ENCODE data around the gene OXLD1.
A peak's percentile ranks its signal among the peaks of the same experiment; 100 is the strongest.

Gene OXLD1

DNA sequence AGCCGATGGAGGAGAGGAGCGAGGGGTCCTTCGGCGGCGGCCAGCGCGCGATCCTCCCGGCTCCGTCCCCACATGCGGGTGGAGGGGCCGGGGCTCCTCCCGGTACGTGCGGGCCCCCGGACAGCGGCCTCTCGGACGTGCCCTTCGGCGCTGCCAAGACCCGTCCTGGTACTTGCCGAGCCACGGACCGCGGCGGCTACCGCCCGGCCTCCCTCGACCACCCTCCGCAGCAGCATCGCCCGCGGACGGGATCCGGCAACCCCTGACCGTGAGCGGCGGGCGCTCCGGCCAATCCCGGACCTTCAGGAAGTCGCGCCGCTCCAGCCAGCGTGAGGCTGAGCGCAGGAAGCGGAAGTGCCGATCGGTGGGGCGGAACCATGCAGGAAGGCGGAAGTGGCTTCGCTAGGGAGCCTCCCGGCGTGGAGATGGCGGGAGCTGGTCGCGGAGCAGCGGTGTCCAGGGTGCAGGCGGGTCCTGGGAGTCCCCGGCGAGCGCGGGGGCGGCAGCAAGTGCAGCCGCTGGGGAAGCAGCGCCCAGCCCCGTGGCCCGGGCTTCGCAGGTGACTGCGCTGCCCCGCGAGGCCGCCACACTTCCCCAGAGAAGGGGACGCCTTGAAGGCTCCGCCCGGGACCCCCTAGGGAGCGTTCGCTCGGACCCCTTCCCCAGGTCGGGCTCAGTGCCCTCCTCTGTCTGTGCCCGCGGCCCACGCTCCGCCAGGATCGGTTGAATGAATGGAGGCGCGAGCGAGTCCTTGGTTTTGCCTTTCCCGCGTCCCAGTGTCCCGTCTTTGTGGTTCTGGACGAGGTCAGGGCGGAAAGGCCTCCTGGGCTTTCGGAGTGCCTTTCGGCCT is at the start of gene OXLD1, which contains the start of gene CCDC137:
OXLD1 (minus strand) TSS at position 264 of the 850 bp plus-strand sequence; CDS start at position 236, 28 bp downstream.
CCDC137 (plus strand) TSS at position 396 of the 850 bp plus-strand sequence; CDS start at position 426, 30 bp downstream.
- DNase-seq (ENCODE audit: low read depth in 2 of 2), result peak; percentile 92 to 94

DNA sequence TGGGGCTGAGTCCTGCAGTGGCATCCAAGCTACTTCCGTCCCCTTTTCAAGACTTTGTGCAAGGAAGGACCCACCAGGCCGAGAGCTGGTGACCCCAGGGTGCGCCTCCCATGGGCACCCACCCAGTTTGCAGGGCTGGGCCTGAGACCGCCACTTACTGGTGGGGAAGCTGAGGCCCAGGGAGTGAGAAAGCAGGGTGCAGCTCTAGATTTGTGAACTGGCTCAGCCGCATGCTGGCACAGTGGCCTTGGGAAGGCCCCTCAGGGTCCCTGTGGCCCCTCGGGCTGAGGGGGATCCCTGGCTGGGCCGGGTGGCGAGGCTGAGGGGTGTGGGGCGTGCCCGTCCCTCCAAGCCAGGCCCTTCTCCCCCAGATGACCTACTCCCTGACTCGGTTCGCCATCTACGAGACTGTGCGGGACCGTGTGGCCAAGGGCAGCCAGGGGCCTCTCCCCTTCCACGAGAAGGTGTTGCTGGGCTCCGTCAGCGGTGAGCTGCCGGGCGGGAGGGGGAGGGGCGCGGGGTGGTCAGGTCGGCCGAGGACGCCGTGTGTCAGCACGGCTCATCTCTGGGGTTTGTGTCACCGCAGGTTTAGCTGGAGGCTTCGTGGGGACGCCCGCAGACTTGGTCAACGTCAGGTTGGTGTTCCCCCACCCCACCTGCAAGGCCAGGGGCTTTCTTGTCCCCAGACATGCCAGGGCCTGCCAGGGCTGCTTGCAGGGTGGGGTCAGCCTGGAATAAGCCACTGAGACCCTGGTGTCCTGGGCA is 48.9 kb upstream of the OXLD1 start:
- no peak for DNase-seq (ENCODE audit: low read depth in 2 of 2)

DNA sequence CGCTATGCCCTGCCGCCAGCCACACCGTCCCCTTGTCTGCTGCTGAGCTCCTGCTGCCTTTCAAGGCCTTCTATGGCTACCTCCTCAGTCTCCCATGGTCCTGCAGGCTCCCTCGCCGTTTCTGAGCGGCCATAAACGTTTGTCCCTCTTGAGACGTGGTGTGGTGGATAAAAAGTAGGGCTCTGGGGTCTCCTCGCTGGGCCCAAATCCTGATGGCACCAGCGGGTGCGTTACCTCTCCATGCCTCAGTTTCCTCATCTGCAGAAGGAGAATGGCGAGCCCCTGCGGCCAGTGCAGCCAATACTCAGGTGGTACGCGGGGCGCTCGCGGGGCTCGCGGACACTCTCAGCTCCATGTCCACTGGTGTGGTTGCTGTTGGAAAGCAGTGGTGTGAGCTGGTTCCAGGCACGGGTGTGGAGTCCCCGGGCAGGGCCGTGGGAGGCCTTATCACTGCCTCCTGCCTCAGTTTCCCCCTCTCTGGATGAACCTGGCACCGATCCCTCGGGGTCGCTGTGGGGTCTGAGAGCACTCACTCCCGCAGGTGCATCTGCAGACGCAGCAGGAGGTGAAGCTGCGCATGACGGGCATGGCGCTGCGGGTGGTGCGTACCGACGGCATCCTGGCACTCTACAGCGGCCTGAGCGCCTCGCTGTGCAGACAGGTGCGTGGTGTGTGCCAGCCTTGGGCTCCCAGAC is 48.2 kb upstream of the OXLD1 start:
- no peak for DNase-seq (ENCODE audit: low read depth in 2 of 2)

DNA sequence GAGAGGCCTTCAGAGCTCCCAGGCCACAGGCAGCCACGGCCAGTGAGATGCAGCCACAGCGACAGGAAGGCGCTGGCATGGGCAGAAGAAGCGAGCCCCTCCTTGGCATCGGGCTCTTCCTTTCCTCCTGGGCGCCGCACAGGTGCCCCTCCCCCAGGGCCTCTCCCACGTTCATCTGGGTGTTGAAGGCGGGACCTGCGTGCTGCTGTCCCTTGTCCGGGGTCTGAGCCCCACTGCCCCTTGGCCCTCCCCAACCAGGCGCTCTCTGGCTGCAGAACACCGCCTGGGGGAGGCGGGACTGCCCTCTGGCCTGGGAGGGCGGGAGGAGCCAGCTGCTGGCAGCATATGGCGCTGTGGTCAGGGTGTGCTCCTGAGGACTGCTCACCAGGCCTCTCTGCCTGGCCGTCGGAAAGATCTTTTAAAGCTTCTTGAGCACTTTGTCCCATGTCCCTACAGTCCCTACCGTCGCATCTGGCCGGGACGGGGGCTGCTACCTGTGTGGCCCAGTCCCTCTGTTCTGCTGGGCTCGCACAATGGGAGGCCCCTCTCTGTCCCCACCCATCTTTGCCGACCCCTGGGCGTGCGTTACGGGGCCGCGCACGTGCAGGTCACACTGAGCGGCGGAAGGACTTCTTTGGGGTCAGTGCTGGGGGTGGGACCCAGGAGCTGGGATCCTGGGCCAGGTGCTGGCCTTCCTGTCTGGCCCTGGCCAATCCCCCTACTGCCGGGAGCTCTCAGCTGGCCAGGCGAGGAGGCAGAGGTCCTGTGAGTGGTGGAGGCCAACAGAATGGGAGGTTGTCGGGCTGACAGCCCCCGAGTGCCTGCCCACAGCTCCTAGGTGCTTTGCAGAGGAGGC is 47.4 kb upstream of the OXLD1 start:
- no peak for DNase-seq (ENCODE audit: low read depth in 2 of 2)

DNA sequence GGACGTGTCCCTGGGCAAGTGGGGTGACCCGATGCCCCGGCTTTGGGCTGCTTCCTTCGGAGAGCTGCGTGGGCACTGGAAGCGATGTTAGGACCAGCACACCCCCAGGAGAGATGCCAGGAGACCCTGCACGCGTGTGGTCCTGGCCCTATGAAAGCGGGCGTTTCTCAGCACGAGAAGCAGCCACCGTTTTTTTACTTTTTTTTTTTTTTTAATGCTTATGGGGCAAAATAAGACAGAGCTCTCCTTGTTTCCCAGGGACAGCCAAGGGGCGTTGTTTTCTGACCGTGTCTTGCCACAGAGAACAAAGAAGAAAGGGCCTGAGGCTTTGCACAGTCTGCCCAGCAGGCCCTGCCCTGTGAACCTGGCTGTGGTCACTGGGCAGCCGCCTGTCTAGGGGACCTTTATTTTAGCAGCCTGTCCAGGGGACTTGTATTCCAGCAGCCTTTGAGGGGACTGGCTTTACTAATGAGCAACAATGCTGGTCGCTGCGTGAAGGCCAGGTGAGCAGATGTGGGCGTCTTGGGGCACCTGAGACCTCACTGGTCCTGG is 46.7 kb upstream of the OXLD1 start:
- DNase-seq (ENCODE audit: low read depth in 2 of 2), result no peak

DNA sequence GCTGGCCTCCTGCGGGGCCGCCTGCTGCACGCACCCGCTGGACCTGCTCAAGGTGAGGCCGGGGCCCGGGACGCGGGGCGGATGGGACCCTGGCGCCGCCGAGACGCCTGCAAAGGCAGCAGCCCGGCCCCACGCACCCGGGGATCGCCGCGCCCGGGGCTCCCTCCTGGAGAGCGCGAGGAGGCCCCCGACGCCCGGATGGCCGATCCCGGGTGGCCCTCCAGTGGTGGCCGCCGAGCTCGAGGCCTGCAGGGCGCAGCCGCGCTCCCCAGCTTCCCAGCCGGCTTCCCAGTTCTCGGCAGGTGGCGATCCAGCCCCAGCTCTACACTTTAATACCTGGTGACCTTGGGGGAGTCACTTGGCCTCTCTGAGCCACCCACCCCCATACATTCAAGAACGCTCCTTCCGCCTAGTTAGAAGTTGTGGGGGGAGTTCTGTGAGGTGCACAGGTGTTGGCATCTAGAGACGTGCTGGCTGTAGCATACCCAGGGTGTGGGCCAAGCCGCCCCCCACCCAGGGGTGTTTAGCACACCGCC is 46.1 kb upstream of the OXLD1 start:
- peak in 1 of 2 donors; percentile 21 for DNase-seq (ENCODE audit: low read depth in 2 of 2)

DNA sequence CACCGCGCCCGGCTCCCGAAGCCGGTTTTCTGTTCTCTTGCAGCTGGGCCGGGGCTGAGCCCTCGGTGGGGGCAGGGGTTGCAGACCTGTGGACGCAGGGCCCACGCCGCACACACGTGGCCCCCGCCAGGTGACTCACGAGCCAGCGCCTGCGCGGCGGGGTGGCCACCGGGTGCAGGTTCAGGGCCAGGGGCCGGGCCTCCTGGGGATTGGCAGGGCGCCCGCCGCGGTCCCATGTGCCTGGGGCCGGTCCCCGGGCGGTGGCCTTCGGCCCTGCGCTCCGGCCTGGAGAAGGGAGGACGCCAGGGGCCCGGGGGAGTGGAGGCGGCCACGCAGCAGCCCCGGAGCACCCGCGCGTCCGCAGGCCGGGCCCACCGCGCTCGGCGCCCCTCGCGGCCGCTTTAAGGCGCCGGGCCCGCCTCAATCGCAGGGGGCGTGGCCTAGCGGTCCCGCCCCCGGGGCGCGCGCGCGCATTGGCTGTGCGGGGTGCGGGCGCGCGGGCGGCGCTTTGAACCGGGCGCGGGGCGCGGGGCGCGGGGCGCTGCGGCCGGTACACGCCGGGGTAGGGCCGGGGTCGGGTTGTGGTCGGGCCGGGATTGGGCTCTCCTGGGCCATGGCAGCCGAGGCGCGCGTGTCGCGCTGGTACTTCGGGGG is 45.5 kb upstream of the OXLD1 start, which contains the start of gene SLC25A10:
SLC25A10 (plus strand) TSS at position 471 of the 654 bp plus-strand sequence; CDS start at position 614, 143 bp downstream.
- DNase-seq (ENCODE audit: low read depth in 2 of 2), result peak; percentile 81 to 83

DNA sequence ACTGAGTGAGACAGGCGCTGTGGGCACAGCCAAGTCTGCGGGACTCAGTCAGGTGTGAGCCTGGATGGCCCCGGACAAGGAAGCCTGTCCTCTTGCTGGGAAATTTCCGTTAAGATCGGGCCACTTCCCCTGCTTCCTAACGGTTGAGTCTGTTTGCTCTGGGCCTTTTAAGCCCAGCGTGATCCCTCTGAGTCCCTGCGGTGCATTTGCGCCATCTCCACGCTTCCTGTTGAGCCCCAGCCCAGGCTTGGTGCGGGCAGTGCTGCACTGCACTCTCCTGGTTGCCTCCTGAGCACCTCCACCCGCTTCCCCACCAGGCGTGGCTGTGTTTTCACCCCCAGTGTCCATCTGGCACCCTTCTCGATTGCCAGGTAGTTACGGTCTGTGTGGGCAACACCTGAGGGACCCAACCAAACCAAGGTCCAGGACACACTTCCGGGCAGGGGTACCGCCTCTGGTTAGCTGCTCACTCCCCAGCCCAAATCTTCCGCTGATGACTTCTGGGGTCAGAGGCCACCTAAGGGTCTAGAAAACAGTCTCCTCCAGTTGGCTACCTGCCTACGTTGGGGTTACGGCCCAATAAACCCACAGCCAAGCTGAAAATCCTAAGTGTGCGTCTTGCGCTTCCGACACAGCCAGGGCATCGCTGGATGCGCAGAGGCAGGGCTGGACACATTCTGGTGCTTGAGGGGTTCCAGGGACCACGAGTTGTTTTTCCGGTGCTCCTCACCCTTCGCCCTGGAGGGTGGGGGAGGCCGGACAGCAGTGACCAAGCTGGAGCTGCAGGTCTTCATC is 44.3 kb upstream of the OXLD1 start:
- DNase-seq (ENCODE audit: low read depth in 2 of 2), result no peak

DNA sequence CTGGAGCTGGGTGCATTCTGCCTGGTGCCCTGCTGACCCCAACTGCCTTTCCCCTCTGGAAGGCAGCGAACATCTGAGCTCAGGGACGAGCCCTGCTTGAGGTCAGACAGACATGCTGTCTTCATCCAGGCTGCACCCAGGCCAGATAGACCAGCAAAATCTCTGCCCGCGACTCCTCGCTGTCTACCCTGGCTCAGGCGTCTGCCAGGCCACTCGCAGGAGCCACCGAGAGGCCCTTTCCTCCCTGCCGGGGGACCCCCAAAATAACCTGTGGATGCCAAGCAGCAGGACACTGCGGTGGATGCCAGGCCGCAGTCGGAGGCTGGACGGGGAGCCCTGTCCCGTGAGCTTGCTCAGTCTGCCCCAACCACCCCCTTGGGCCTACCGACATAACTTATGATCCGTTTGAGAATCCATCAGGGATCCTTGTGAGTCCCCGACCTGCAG is 42.4 kb upstream of the OXLD1 start:
- no peak for DNase-seq (ENCODE audit: low read depth in 2 of 2)

DNA sequence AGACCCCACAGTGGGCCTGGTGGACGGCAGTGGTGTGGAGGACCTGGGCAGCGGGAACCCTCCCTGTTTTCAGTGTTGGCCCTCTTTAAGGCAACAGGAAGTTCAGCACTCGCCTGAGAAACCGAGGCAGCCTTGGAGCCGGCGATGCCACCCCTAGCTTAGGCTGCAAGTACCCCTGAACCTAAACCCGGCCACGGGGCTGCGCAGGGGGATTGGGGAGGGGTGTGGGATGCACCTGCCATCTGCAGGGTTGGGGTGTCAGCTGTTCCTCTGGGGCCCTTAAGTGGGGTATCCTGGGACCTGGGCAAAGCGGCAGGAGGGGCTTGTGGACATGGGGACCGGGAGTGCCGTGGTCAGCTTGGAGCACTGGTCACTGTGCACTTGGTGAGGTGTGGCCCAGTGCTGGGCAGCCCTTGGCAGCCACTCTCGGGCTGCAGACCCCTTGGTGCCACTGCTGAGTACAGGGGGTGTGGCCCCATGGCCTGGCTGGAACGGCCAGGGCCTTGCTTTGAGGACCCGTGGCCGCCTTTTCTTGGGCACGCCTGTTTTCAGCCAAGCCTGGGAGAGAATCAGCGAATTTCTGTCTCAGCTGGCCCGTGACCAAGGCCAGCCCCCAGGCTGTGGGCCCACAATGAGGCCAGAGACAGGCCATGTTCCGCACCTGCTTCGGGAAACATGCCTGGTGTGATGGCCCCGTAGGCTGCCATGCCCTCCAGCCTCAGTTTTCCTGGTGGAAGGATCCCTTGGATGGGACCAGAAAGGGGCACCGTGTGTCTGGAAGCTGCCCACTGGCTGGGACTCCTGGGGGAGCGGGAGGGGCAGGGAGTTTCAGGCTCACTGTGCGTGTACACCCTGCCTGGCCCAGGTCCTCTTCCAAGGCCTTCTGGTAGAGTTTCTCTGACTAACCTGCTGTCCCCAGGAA is 41.6 kb upstream of the OXLD1 start:
- DNase-seq (ENCODE audit: low read depth in 2 of 2), result no peak

DNA sequence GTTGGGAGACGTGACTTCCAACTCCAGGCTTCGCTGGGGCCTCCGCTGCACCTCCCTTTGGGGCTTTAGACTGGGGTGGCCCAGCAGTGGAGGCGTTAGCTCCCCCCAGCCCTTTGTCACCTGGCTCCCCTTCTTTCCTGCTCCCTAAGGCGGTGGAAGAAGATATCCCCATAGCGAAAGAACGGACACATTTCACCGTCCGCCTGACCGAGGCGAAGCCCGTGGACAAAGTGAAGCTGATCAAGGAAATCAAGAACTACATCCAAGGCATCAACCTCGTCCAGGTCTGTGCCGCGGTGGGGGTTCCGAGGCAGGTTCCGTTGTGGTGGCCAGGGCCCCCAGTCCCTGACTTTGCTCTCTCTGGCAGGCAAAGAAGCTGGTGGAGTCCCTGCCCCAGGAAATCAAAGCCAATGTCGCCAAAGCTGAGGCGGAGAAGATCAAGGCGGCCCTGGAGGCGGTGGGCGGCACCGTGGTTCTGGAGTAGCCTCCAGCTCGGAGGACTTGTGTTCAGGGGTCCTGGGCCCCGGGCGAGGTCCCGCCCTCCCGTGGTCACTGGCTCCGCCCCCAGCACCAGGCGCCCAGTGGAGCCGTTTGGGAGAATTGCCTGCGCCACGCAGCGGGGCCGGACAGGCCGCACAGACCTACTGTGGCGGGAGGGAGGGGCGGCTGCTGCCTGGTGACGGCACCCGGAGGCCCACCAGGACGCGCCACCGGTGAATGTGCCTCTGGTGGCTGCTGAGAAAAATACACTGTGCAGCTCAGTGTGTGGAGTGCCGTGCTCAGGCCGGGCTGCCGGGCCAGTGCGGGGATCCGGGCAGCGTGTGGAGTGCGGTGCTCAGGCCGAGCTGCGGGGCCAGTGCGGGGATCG is 40.6 kb upstream of the OXLD1 start:
- DNase-seq (ENCODE audit: low read depth in 2 of 2), result no peak

DNA sequence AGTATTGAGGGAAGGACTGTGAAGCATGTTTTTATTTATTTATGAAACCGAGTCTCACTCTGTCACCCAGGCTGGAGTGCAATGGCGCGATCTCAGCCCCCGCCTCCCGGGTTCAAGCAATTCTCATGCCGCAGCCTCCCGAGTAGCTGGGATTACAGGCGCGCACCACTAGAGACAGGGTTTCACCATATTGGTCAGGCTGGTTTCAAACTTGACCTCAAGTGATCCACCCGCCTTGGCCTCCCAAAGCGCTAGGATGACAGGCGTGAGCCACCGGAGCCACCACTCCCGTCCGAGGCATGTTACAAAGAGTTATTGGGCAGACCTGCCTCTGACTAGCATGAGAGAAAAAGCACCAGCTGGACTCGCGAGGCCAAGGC is 39.8 kb upstream of the OXLD1 start:
- DNase-seq (ENCODE audit: low read depth in 2 of 2), result no peak

DNA sequence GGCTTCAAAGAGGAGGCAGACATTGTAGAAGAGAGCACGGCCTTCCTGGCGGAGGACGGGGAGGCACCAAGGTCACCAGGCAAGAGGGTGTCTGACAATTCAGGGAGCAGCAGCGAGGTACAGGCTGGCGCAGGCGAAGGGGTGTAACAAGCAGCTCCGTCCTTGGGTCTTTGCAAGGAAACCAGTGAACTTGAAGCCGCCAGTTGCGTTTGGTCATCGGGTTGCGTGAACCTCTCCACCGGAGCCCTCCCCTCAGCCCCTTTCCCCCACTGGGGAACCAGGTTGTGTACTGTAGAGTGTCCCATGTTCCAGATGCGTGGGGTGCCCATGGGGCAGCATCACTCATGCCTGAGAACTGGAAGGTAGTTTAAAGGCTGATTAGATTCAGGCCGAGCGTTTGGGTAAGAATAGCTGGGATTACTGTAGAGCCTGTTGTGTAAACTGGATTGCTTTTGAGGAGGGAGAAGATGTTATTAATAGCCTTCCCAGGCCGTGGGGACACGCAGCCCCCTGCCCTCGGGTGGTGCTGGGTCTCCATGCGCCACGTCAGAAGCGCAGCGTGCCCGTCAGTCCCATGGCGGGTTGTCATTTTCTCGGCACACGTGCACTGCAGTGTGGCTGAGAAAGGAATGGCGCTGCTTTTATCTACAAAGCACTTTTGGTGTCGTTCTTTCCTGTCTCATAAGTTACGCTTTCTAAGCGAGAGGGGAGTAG is 39.3 kb upstream of the OXLD1 start:
- DNase-seq (ENCODE audit: low read depth in 2 of 2), result no peak

DNA sequence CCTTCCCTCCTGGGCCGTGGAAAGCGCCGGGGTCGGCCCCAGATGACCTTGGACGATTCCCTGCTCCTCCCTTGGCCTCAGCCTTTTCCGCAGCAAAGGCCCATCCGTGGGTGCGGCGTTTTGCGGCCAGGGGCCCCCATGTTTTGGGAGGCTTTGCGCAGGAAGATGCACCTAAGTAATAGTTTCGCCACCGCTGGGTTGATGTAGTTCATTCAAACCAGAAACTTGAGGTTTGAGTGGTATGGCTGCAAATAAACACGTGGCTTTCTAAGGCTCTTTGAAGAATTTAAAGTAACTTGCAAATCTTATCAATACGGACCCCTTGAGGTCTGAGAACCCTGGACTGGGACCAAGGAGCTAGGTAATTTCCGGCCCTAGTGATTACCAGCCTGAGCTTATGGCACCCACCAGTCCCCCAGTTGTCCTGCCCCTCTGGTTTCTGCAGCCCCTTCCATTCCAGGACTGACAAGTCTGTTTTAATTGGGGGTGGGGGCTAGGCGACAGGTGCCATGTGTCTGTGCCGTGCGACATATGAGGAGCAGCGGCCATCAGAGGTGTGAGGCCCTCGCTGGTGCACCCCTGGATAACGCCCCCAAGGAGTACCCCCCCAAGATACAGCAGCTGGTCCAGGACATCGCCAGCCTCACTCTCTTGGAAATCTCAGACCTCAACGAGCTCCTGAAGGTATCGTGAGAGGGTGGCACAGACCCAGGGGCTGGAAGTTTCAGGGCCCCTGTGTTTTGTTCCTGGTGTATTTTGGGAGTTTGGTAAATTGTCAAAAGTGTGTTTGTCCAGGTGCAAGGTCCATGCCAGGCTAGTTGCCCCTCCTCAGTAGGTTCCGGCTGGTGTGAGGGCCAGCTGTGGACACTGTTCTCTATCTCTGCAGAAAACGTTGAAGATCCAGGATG is 37.6 kb upstream of the OXLD1 start:
- DNase-seq (ENCODE audit: low read depth in 2 of 2), result no peak
